Measurements from ENCODE around the gene RAB15. TPM values are rescaled to one million over a fixed set of nuclear protein-coding genes. Genes with fewer than 3 reads are reported as not detected.

The RAB15 gene
- total and polyA plus RNA-seq, 2 of the 8 experiments (the other 6 are each of a cell fraction or from before 2014, with no cell fraction given), result 38.8 to 58.1 TPM

DNA sequence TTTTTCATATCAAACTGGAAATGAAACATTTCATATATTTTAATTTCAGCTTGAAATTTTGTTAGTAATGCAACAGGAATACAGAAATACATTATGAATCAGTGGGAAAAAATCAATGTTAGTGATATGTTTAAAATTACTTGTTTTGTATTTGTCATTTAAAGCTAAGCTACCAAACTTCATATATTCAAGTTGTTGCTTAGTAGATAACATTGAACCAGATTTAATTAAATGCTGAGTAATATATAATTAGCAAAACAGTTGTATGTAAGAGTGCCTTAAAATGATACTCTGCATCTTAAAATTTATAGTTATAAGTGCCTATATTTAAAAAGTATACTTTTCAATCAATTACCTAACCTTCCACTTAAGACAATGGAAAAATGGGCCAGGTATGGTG is 52.9 kb downstream of the RAB15 start:
- no peak overlapping the region for H3K56ac ChIP-seq (replicated peaks; ENCODE audit: insufficient read length, low read depth, low read length)
- H3K4me3 ChIP-seq (ENCODE audit: extremely low read depth in 1 of 4, insufficient read depth in 2 of 4, low read depth in 3 of 4, low read length in 4 of 4), result no peak overlapping the region
- TF ChIP-seq EGR1 (IDR thresholded peaks at IDR 0.05; ENCODE audit: borderline replicate concordance, low read depth, low read length) (no peak), BACH1 (IDR thresholded peaks at IDR 0.05; ENCODE audit: low read length) (no peak), JUND (IDR thresholded peaks at IDR 0.05; ENCODE audit: low read length) (no peak)
- no peaks in the 10 kb centered on the region; the same call in none of the 2 replicates for H3K79me1 ChIP-seq (ENCODE audit: low read depth, low read length)
- CTCF ChIA-PET (ENCODE audit: partially characterized antibody), result interaction anchor here (1.7 kb wide), 1 partner anchor 17 kb away, joined by 5 read pairs; no protein-coding TSS in a partner anchor
- H3K27me3 ChIP-seq (replicated peaks in 1 of 4; ENCODE audit: control insufficient read depth in 3 of 4, extremely low read depth in 1 of 4, insufficient read depth in 3 of 4, low read length in 3 of 4), result no peaks in the 10 kb centered on the region
- no peak overlapping the region for H4K8ac ChIP-seq (ENCODE audit: extremely low read depth, insufficient read depth, low read length)
- H3K27ac ChIP-seq (ENCODE audit: low read depth, low read length), result no peak overlapping the region
- peaks cover 5 to 28% of the 10 kb centered on the region in 2 experiments; a peak in 3 of 4 replicates for H3K79me2 ChIP-seq (ENCODE audit: control insufficient read depth in 1 of 2, insufficient read depth in 2 of 2, low read length in 2 of 2)
- peaks cover 0 to 4% (median 0%) of the 10 kb centered on the region in 4 experiments; a peak in 3 of 7 replicates for H3K4me1 ChIP-seq (replicated peaks in 1 of 4; ENCODE audit: control insufficient read depth in 3 of 4, insufficient read depth in 4 of 4, low read length in 3 of 4)
- no peak for FAIRE-seq
- no peak overlapping the region for H3K4ac ChIP-seq (replicated peaks; ENCODE audit: insufficient read length, low read depth, low read length)
- no peak overlapping the region for H2BK12ac ChIP-seq (ENCODE audit: low read depth, low read length)
- H3K36me3 ChIP-seq (ENCODE audit: control insufficient read depth in 2 of 4, insufficient read depth in 4 of 4, low read length in 3 of 4), result peaks cover 0 to 6% (median 2%) of the 10 kb centered on the region in 4 experiments; a peak in 4 of 8 replicates
- no peak overlapping the region for H3K4me2 ChIP-seq (ENCODE audit: insufficient read depth in 1 of 2, low read depth in 2 of 2, low read length in 2 of 2)
- no peak overlapping the region for H2BK20ac ChIP-seq (ENCODE audit: low read length)
- no peak overlapping the region for H2AK5ac ChIP-seq (ENCODE audit: low read depth, low read length)
- no peak overlapping the region for H2AFZ ChIP-seq (ENCODE audit: low read length)
- H4K91ac ChIP-seq (replicated peaks; ENCODE audit: insufficient read length, low read length), result no peak overlapping the region
- H4K5ac ChIP-seq (ENCODE audit: insufficient read length, low read depth, low read length), result no peak overlapping the region
- POLR2A ChIA-PET (ENCODE audit: partially characterized antibody), result interaction anchor here (2.3 kb wide), 1 partner anchor 17 kb away, joined by 4 read pairs; no protein-coding TSS in a partner anchor
- no peak overlapping the region for H3K14ac ChIP-seq (ENCODE audit: insufficient read length)
- no peak overlapping the region for H2BK15ac ChIP-seq (ENCODE audit: low read length)
- no peak for DNase-seq (ENCODE audit: low read depth in 1 of 2, low spot score in 2 of 2)
- H2BK120ac ChIP-seq (replicated peaks; ENCODE audit: low read depth, low read length), result no peak overlapping the region
- H3K9ac ChIP-seq (replicated peaks in 1 of 4; ENCODE audit: extremely low read depth in 1 of 4, low read depth in 3 of 4, low read length in 3 of 4), result no peak overlapping the region
- peaks cover 3% of the 10 kb centered on the region for H3K23me2 ChIP-seq (ENCODE audit: low read depth, low read length)
- no peak overlapping the region for H3K23ac ChIP-seq (ENCODE audit: insufficient read length)
- no peak overlapping the region for H2BK5ac ChIP-seq (ENCODE audit: low read depth, low read length)
- H3K18ac ChIP-seq (ENCODE audit: extremely low read depth, low read length), result no peak overlapping the region
- no peaks in the 10 kb centered on the region for H3K9me3 ChIP-seq (ENCODE audit: insufficient read depth in 2 of 2, low read depth in 1 of 2, low read length in 1 of 2)
- H4K20me1 ChIP-seq (replicated peaks in 1 of 2; ENCODE audit: control insufficient read depth in 1 of 2, insufficient read depth in 2 of 2, low read length in 2 of 2), result no peaks in the 10 kb centered on the region

All from H1 (cell line).